Lower leg skin (tissue), 4 donors: Measurements from ENCODE around the gene ZFP36L1. TPM values are rescaled to one million over a fixed set of nuclear protein-coding genes. Genes with fewer than 3 reads are reported as not detected.

Experiments used
- DNase-seq, 2 donors: peaks; one replicate each; pipeline ENCODE4 v3.0.0-alpha.2; 2019; ENCODE audit warnings: low spot score in 2 of 2
- H3K4me3 ChIP-seq: fragments of 200-600 bp; sonication (generic); 2 replicates; pipeline ENCODE4 v1.5.1; 2017; ENCODE audit warnings: mild to moderate bottlenecking, low read depth; ENCODE audit not compliant: poor library complexity, severe bottlenecking
- POLR2A ChIP-seq, 2 donors: fragments of 450-650 bp; IDR thresholded peaks; one replicate each; pipeline ENCODE4 v1.6.1; 2016 to 2017; ENCODE audit warnings: antibody characterized with exemption in 2 of 2, mild to moderate bottlenecking in 1 of 2, moderate library complexity in 1 of 2
- WGBS, 2 donors: methylation state at CpG; one replicate each; pipeline ENCODE4 v1.1.5; 2018; 5-methylcytosine and 5-hydroxymethylcytosine counted together
- intact Hi-C: fragments of 100-400 bp; cut with DNase I; formaldehyde crosslinking; loops from one replicate; pipeline ENCODE4 v1.15.0; 2023; ENCODE audit warnings: low total_unique reads
- total RNA-seq, 4 donors: library from RNA; depleted of rRNA; stranded (reverse); fragments of >200 nt; gene quantifications; one replicate each; pipeline ENCODE4 v1.1.0, GENCODE V29; 2016
- TF ChIP-seq, protein P1 (sequence below), 3 donors: fragments of 450-650 bp; IDR thresholded peaks; one replicate each; pipeline ENCODE4 v1.5.1; 2016; ENCODE audit warnings: antibody characterized with exemption in 3 of 3, mild to moderate bottlenecking in 3 of 3, moderate library complexity in 2 of 3

The ZFP36L1 gene
- total RNA-seq, 4 donors from 2014 or later = 466 to 2,618 (median 922) TPM

DNA sequence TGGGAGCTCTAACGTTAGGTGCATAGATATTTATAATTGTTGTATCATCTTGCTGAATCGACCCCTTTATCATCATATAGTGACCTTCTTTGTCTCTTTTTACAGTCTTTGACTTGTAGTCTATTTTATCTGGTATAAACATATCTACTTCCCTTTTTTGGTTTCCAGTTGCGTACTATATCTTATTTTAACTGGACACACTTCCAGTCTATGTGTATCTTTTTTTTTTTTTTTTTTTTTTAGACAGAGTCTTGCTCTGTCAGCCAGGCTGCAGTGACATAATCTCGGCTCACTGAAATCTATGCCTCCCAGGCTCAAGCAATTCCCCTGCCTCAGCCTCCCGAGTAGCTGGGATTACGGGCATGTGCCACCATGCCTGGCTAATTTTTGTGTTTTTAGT lies 41.9 kb upstream of the ZFP36L1 start:
- WGBS, 2 donors = 75 to 81% methylated on average over 6 of the region's 6 CpGs
- no peak for DNase-seq
- TF ChIP-seq, protein P1, sequence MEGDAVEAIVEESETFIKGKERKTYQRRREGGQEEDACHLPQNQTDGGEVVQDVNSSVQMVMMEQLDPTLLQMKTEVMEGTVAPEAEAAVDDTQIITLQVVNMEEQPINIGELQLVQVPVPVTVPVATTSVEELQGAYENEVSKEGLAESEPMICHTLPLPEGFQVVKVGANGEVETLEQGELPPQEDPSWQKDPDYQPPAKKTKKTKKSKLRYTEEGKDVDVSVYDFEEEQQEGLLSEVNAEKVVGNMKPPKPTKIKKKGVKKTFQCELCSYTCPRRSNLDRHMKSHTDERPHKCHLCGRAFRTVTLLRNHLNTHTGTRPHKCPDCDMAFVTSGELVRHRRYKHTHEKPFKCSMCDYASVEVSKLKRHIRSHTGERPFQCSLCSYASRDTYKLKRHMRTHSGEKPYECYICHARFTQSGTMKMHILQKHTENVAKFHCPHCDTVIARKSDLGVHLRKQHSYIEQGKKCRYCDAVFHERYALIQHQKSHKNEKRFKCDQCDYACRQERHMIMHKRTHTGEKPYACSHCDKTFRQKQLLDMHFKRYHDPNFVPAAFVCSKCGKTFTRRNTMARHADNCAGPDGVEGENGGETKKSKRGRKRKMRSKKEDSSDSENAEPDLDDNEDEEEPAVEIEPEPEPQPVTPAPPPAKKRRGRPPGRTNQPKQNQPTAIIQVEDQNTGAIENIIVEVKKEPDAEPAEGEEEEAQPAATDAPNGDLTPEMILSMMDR (IDR thresholded peaks at IDR 0.05) = no peak
- no peak for TF ChIP-seq POLR2A (IDR thresholded peaks at IDR 0.05)
- no peak overlapping the region for H3K4me3 ChIP-seq
- intact Hi-C loops = no loop called here

DNA sequence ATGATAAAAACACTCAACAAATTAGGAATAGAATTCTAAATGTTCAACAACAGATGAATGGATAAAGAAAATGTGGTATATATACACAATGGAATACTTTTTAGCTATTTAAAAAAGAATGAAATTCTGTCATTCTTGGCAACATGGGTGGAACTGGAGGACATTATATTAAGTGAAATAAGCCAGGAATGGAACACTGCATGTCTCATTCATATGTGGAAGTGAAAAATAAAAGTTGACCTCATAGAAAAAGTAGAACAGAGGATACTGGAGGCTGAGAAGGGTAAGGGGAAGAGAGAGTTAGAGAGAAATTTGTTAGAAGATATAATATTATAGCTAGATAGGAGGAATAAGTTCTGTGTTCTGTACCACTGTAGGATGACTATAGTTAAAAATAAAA lies 35.8 kb upstream of the ZFP36L1 start:
- DNase-seq = no peak
- intact Hi-C loops = no loop called here
- TF ChIP-seq, protein P1 (IDR thresholded peaks at IDR 0.05) = no peak
- TF ChIP-seq POLR2A (IDR thresholded peaks at IDR 0.05) = no peak
- H3K4me3 ChIP-seq = no peak overlapping the region

DNA sequence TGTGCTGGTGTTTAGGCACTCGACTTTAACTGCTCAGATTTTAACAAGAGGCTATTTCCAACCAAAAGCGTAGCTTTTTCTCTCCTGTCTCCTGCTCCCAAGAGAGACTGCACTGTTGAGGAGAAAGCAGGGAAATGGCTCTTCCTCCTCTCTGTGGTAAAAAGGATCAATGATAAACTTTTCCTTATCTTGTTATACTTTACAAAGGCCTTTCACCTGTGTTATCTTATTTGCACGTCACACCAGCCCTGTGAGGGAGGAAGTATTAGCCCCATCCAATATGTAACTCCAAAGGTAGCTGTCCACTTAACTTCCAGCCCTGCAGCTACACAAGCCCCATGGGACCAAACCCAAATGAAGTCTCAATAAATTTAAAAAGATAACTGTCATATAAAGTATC lies 32.9 kb upstream of the ZFP36L1 start:
- TF ChIP-seq POLR2A (IDR thresholded peaks at IDR 0.05) = no peak
- TF ChIP-seq, protein P1 (IDR thresholded peaks at IDR 0.05) = no peak
- DNase-seq = no peak
- intact Hi-C loops = loop anchor here (1.0 kb wide), 1 partner anchor 883 kb away; no protein-coding TSS in a partner anchor
- H3K4me3 ChIP-seq = no peak overlapping the region
- 95% methylated on average over 3 of the region's 3 CpGs for WGBS, 2 donors

DNA sequence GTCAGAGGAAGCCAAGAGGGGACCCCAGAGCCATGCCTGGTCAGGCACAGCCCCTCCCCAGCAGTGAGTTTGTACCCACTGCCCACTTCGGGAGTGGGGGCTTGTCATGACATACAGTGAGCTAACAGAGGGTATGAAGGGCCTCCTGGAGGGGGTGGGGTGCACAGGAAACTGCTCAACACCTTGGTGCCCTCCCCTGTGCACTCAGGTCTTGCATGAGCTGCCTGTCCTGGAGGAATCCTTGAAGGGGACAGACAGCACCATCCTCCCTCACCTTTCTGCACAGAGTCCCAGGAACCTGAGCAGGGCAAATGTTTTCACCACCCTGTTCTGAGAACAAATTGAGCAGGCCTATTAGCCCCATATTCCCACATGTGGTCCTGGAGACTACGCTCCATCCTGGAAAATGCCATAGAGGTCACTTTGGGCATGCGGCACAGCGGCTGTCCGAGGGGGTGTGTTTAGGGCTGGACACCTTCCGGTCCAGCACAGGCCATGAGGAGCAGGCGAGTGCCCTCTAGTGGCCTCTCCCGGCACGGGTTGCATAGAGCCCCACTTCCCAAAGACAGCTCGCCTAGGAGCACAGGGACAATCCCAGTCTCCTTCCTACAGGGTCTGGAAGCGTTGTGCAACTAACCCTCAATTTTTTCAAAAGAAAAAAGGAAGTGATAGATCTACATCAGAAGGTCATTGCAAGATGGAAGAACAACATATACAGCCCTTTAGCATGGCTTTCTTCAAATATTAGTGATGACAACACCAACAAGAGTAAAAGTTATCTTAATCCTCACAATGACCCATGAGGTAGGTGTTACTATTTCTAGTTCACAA lies 31.9 kb upstream of the ZFP36L1 start:
- intact Hi-C loops = loop anchor here (1.0 kb wide), 1 partner anchor 882 kb away; no protein-coding TSS in a partner anchor
- no peak overlapping the region for H3K4me3 ChIP-seq
- WGBS, 2 donors = 31 to 41% methylated on average over 11 of the region's 11 CpGs
- DNase-seq = peak; percentile 69 to 96
- no peak for TF ChIP-seq POLR2A (IDR thresholded peaks at IDR 0.05)
- TF ChIP-seq, protein P1 (IDR thresholded peaks at IDR 0.05) = peak in 1 of 3 donors; percentile 71

DNA sequence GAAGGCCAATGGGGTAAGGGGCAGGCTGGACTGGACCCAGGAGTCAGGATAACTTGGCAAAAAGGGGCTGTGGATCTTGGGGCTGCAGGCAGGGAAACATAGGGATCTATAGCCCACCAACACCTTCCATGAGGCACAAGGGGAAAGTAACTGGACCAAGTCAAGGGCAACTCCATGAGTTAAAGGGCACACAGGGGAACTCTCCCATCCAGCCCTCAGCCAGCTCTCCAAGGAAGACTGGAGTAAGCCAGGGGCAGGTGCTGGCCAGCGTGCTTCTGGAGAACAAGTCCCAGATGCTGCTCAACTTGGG lies 31.3 kb upstream of the ZFP36L1 start:
- TF ChIP-seq, protein P1 (IDR thresholded peaks at IDR 0.05) = no peak
- DNase-seq = no peak
- 82 to 91% methylated on average over 1 of the region's 1 CpG for WGBS, 2 donors
- intact Hi-C loops = no loop called here
- H3K4me3 ChIP-seq = no peak overlapping the region
